K562 (cell line): ENCODE results near the gene ELOVL7.

Experiments
- MEF2D ChIP-seq: conservative IDR thresholded peaks from 2 replicates; pipeline ENCODE4 v1.6.1; 2016; ENCODE audit warnings: low read depth, missing genetic modification characterization, missing compliant biosample characterization
- ZNF280A ChIP-seq: fragments of 450-650 bp; IDR thresholded peaks from 2 replicates; pipeline ENCODE4 v1.6.1; 2018; ENCODE audit warnings: mild to moderate bottlenecking, low read depth; ENCODE audit not compliant: partially characterized antibody

GRCh38 chr5:60805463-60805862, 38.6 kb downstream of the ELOVL7 start:
- no peak for TF ChIP-seq MEF2D (tag)
- no peak for TF ChIP-seq ZNF280A
